IPS DF 6.9 (cell line): Measurements from ENCODE around the gene NUTM1.
"Not testable (repeated sequence)": the region's sequence is repeated elsewhere in the genome, so short reads cannot be mapped to it uniquely, and the experiment has no call there.

ENCODE experiments used
- DNase-seq: peaks from one replicate; pipeline ENCODE4 v3.0.0-alpha.2; 2013; ENCODE audit warnings: low read depth, low spot score
- H3K27ac ChIP-seq: one replicate; pipeline ENCODE4 v1.5.1; 2013; ENCODE audit warnings: low read length, control low read depth
- H3K27me3 ChIP-seq: 2 replicates; pipeline ENCODE4 v1.6.1; 2013; ENCODE audit warnings: mild to moderate bottlenecking, low read length; ENCODE audit not compliant: control insufficient read depth, insufficient read depth
- H3K36me3 ChIP-seq: 2 replicates; pipeline ENCODE4 v1.6.1; 2013; ENCODE audit warnings: low read length; ENCODE audit not compliant: control insufficient read depth, insufficient read depth
- H3K4me1 ChIP-seq: 2 replicates; pipeline ENCODE4 v1.6.1; 2013; ENCODE audit warnings: low read length; ENCODE audit not compliant: control insufficient read depth, insufficient read depth
- H3K4me3 ChIP-seq: 2 replicates; pipeline ENCODE4 v1.5.1; 2013; ENCODE audit warnings: mild to moderate bottlenecking, low read length
- H3K9me3 ChIP-seq: 2 replicates; pipeline ENCODE4 v1.6.1; 2013; ENCODE audit warnings: low read length, inconsistent platforms; ENCODE audit not compliant: control insufficient read depth, insufficient read depth
- WGBS: extraction: QIAGEN DNeasy Blood & Tissue Kit; methylation state at CpG from one replicate; pipeline ENCODE4 v1.1.7; 2013; ENCODE audit warnings: mixed read lengths, missing lambda C conversion rate; ENCODE audit not compliant: insufficient read length, insufficient coverage; 5-methylcytosine and 5-hydroxymethylcytosine counted together

NUTM1 gene

DNA sequence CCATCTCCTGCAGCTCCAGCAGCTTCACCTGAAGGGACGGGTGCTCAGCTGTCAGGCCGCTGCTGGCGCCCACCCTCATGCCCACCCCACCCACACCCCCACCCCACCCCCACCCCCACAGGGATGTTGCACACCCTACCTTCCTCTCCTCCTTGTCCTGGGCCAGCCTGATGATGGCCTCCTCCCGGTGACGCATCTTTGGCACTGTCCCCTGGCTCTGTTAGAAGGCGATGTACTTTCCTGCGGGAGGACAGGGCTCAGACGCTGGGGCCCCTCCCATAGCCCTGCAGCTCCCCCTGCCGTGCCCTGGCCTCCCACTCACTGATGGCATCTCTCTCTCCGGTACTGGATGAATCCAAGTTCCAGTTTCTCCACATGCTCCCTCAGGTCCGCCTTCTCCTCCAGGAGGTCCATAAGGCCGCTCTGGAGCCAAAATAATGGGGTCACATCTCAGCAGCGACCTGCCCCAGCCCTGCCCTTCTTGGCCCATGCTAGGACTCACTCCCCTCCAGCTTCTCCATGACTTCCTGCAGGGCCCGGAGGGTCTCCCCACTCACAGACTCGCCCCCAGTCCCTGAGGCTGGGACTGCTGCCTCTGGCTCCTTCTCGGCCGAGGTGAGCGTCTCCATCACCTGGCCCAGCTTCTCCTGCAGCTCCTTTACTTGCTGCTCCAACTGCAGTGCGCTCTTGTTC lies 38.9 kb downstream of the NUTM1 start:
- H3K36me3 ChIP-seq, DNase-seq, H3K27me3 ChIP-seq, H3K4me1 ChIP-seq, H3K9me3 ChIP-seq, H3K4me3 ChIP-seq, H3K27ac ChIP-seq: not testable (repeated sequence)
- no CpG with 5 or more reads among the region's 19 CpGs for WGBS

DNA sequence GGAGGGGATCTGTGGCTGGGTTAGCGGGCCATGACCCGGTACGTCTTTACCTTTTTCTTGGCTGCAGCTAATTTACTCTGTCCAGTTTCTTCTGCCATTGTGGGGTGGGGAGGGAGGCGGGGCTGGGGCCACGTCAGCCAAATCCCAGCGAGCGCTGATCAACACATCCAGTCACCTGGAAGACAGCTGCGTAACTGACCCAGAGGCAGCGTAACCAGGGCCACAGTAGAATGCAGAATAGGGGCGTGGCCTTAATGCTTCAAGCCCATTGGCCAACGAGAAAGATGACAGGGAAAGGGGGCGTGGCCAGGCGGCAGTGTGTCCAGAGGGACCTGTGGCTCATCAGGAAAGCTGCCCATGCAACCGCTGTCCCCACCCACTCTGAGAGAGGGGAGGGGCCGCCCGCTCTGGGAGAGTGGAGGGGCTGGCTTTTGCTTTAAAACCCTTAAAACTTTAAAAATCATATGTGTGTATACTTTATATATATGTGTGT lies 46.5 kb downstream of the NUTM1 start:
- H3K27ac ChIP-seq, H3K9me3 ChIP-seq, H3K4me3 ChIP-seq, H3K36me3 ChIP-seq, H3K27me3 ChIP-seq, H3K4me1 ChIP-seq, DNase-seq: not testable (repeated sequence)
- no CpG with 5 or more reads among the region's 16 CpGs for WGBS

- no CpG with 5 or more reads among the region's 2 CpGs for WGBS
- not testable (repeated sequence) for H3K9me3 ChIP-seq
Measured at GRCh38 chr15:34392981-34393380, 49.9 kb downstream of the NUTM1 start.

DNA sequence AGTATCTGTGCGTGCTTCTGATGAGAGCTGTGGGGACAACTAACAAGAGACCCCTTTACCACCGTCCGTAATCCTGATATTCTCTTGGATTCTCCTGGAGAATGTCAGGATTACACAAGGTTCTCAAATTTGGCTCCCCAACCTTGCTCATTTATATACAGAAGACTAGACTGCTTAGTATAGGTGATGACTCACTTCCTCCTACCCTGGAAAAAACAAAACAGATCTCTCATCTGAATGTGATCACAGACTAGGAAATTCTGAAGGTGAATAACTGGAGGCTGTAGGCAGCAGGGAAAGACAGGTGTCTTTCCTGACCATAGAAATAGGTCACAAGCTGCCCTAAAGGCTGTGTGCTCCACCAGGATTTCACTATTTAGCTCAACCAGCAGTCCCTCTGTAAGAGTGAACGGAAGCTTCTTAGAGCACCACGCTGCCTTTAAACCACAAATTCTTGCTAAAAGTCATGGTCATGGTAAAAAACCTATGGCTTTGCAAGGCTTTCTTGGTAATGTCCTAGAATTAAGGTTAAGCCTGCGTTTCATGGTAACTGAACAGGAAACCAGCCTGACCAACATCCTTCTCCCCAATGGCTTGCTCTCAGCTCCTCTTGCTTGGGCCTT lies 54.6 kb downstream of the NUTM1 start:
- not testable (repeated sequence) for DNase-seq, H3K4me1 ChIP-seq, H3K27ac ChIP-seq, H3K36me3 ChIP-seq, H3K9me3 ChIP-seq, H3K4me3 ChIP-seq, H3K27me3 ChIP-seq
- WGBS, result no CpG with 5 or more reads among the region's 6 CpGs

More at GRCh38 chr15:34392981-34393380, 49.9 kb downstream of the NUTM1 start:
- not testable (repeated sequence) for H3K27ac ChIP-seq, H3K4me1 ChIP-seq, H3K36me3 ChIP-seq, H3K27me3 ChIP-seq, DNase-seq, H3K4me3 ChIP-seq

DNA sequence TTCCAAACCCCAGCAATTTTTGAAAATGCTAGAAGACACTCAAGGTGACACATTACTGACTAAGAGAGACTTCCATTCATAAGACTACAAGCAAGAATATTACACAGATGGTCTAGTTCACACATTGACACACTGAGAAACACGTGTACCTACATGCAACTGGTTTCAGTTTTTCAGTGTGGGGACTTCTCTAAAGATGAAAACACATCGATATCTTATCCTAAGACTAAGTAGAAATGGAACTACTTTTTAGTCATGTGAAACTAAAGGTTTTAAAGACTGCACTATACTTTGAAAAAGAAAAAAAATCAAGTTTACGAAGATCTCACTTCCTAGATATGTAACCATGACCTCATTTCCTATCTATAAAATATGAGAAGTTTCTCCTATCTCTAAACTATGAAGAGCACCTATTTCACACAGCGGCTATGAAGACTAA lies 60.1 kb downstream of the NUTM1 start:
- not testable (repeated sequence) for H3K27ac ChIP-seq, H3K36me3 ChIP-seq, DNase-seq, H3K4me1 ChIP-seq, H3K27me3 ChIP-seq, H3K4me3 ChIP-seq, H3K9me3 ChIP-seq
- WGBS, result no CpG with 5 or more reads among the region's 4 CpGs

GRCh38 chr15:34403899-34404298 lies 60.8 kb downstream of the NUTM1 start:
- not testable (repeated sequence) for H3K4me3 ChIP-seq, H3K36me3 ChIP-seq, DNase-seq, H3K27me3 ChIP-seq, H3K9me3 ChIP-seq, H3K27ac ChIP-seq, H3K4me1 ChIP-seq
- WGBS, result no CpG with 5 or more reads among the region's 3 CpGs
